SU-DHL-6 (cell line): ENCODE results near the gene EXOC4.

ENCODE experiments used
- H2AFZ ChIP-seq: fragments of 200-600 bp; sonication (generic); 2 replicates; pipeline ENCODE4 v1.6.1; 2014; ENCODE audit warnings: low read depth, mild to moderate bottlenecking, moderate library complexity, mixed read lengths, antibody characterized with exemption, low read length; ENCODE audit not compliant: severe bottlenecking
- H3F3A ChIP-seq: fragments of 200-600 bp; shearing (Covaris generic); 2 replicates; pipeline ENCODE4 v1.6.0; 2016; ENCODE audit warnings: antibody characterized with exemption, mild to moderate bottlenecking; ENCODE audit not compliant: insufficient read depth
- H3K27ac ChIP-seq: fragments of 200-600 bp; sonication (generic); 2 replicates; pipeline ENCODE4 v1.5.1; 2016; ENCODE audit warnings: low read depth, mild to moderate bottlenecking, low read length, moderate library complexity, mixed read lengths
- H3K27me3 ChIP-seq: fragments of 200-600 bp; sonication (generic), shearing (Covaris generic); 2 replicates; pipeline ENCODE4 v1.6.0; 2014; ENCODE audit warnings: mild to moderate bottlenecking, low read length
- H3K36me3 ChIP-seq: fragments of 200-600 bp; sonication (generic); 2 replicates; pipeline ENCODE4 v1.6.1; 2014; ENCODE audit warnings: mild to moderate bottlenecking, low read length, mixed read lengths
- H3K4me2 ChIP-seq: fragments of 300-600, 200-600 bp; shearing (Covaris generic), sonication (generic); 2 replicates; pipeline ENCODE4 v1.6.0; 2014; ENCODE audit warnings: low read length, low read depth, mild to moderate bottlenecking; ENCODE audit not compliant: poor library complexity, severe bottlenecking
- H3K4me3 ChIP-seq: fragments of 200-600 bp; sonication (generic); 2 replicates; pipeline ENCODE4 v1.5.1; 2014; ENCODE audit warnings: antibody characterized with exemption, low read length, mild to moderate bottlenecking, mixed read lengths; ENCODE audit not compliant: insufficient read depth, poor library complexity, severe bottlenecking
- H3K79me2 ChIP-seq: fragments of 200-600 bp; sonication (generic); 2 replicates; pipeline ENCODE4 v1.6.1; 2014; ENCODE audit warnings: mild to moderate bottlenecking, low read length, moderate library complexity; ENCODE audit not compliant: insufficient read depth
- H3K9ac ChIP-seq: fragments of 200-600 bp; sonication (generic); 2 replicates; pipeline ENCODE4 v1.7.0; 2014; ENCODE audit warnings: mild to moderate bottlenecking, low read length
- H3K9me2 ChIP-seq: fragments of 200-600 bp; sonication (generic); replicated peaks from 2 replicates; pipeline ENCODE4 v1.6.1; 2014; ENCODE audit warnings: low read length; ENCODE audit not compliant: insufficient read depth
- H3K9me3 ChIP-seq: fragments of 200-600 bp; sonication (generic); 2 replicates; pipeline ENCODE4 v1.6.1; 2014; ENCODE audit warnings: low read length, mixed read lengths; ENCODE audit not compliant: insufficient read depth
- H4K20me1 ChIP-seq: fragments of 200-600 bp; sonication (generic); 2 replicates; pipeline ENCODE4 v1.6.1; 2014; ENCODE audit warnings: low read depth, mild to moderate bottlenecking, antibody characterized with exemption, low read length, moderate library complexity, mixed read lengths
- EZH2phosphoT487 ChIP-seq: fragments of 200-600 bp; sonication (generic), shearing (Covaris generic); conservative IDR thresholded peaks from 2 replicates; pipeline ENCODE4 v1.6.1; 2018; ENCODE audit warnings: mild to moderate bottlenecking, antibody characterized with exemption, low read length, moderate library complexity, mixed read lengths
- TF ChIP-seq, protein P1 (sequence below): fragments of 200-600 bp; sonication (generic); IDR thresholded peaks from one replicate; pipeline ENCODE4 v1.5.1; 2017; ENCODE audit warnings: antibody characterized with exemption, mild to moderate bottlenecking, low read length, moderate library complexity; ENCODE audit not compliant: insufficient read depth, poor library complexity, severe bottlenecking

The EXOC4 gene

DNA sequence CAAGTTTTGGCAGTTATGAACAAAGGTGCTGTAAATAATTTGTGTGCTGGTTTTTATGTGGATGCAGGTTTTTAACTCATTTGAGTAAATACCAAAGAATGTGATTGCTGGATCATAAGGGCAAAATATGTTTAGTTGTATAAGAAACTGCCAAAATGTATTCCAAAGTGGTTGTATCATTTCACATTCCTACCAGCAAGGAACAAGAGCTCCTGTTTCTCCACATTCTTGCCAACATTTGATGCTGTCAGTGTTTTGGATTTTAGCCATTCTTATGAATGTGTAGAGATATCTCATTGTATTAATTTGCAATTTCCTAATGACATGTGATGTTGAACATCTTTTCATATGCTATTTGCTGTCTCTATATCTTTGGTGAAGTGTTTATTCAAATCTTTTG lies 666.9 kb downstream of the EXOC4 start:
- Histone ChIP-seq H3K9me2 (no peaks in the 10 kb centered on the region), H4K20me1 (no peaks in the 10 kb centered on the region), H3K9ac (no peak overlapping the region), H3K27me3 (no peaks in the 10 kb centered on the region), H3K4me2 (no peak overlapping the region), H2AFZ (no peak overlapping the region), H3F3A (no peaks in the 10 kb centered on the region), H3K4me3 (no peak overlapping the region), H3K36me3 (no peaks in the 10 kb centered on the region), H3K27ac (no peak overlapping the region), H3K79me2 (no peaks in the 10 kb centered on the region), H3K9me3 (no peaks in the 10 kb centered on the region)
- TF ChIP-seq, protein P1, sequence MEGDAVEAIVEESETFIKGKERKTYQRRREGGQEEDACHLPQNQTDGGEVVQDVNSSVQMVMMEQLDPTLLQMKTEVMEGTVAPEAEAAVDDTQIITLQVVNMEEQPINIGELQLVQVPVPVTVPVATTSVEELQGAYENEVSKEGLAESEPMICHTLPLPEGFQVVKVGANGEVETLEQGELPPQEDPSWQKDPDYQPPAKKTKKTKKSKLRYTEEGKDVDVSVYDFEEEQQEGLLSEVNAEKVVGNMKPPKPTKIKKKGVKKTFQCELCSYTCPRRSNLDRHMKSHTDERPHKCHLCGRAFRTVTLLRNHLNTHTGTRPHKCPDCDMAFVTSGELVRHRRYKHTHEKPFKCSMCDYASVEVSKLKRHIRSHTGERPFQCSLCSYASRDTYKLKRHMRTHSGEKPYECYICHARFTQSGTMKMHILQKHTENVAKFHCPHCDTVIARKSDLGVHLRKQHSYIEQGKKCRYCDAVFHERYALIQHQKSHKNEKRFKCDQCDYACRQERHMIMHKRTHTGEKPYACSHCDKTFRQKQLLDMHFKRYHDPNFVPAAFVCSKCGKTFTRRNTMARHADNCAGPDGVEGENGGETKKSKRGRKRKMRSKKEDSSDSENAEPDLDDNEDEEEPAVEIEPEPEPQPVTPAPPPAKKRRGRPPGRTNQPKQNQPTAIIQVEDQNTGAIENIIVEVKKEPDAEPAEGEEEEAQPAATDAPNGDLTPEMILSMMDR = no peak
- TF ChIP-seq EZH2phosphoT487 = no peak

DNA sequence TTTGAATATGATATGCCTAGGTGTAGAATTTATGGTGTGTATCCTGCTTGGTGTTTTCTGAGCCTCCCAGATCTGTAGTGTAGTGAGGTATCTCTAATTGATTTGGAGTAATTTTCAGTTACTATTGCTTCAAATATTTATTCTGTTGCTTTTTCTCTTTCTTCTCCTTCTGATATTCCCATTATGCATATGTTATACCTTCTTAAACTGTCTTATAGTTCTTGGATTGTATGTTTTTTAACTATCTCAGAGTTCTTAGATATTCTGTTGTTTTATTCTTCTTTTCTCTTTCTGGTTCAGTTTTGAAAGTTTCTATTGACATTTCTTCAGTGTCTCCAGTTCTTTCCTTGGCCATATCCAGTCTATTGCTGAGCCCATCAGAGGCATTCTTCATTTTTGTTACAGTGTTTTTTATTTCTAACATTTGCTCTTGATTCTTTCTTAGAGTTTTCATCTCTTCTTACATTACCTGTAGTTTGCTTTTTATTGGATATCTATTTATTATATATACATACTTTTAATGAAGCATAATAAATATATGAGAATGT lies 668.8 kb downstream of the EXOC4 start:
- Histone ChIP-seq H2AFZ (no peak overlapping the region), H3K27ac (no peak overlapping the region), H3F3A (no peaks in the 10 kb centered on the region), H3K36me3 (no peaks in the 10 kb centered on the region), H3K9me2 (no peaks in the 10 kb centered on the region), H3K79me2 (no peaks in the 10 kb centered on the region), H4K20me1 (no peaks in the 10 kb centered on the region), H3K9me3 (no peaks in the 10 kb centered on the region), H3K9ac (no peak overlapping the region), H3K4me3 (no peak overlapping the region), H3K4me2 (no peak overlapping the region), H3K27me3 (no peaks in the 10 kb centered on the region)
- TF ChIP-seq EZH2phosphoT487 = no peak
- TF ChIP-seq, protein P1 = no peak

DNA sequence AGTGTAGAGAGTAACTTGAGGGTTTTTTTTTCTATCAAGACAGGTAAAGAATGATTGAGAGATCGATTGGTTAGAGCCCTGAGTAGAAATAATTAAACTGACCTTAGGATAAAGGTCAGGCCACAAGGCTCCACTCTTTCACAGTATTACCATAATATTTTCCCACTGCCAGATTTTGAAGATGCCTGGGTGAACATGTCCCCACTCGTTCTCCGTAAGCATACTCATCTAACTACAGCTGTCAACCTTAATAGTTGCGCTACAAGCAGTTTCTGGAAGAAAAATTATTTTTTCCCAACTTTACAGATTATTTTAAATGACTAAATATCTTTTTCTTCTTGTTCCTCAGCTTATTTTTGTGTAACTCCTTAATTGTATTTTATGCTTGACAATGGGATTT lies 671.1 kb downstream of the EXOC4 start:
- no peak overlapping the region for H3K27ac ChIP-seq
- TF ChIP-seq EZH2phosphoT487 = no peak
- TF ChIP-seq, protein P1 = no peak

More for the DNA sequence above, 671.1 kb downstream of the EXOC4 start:
- Histone ChIP-seq H4K20me1 (no peaks in the 10 kb centered on the region), H3K9me2 (no peaks in the 10 kb centered on the region), H2AFZ (no peak overlapping the region), H3K79me2 (no peaks in the 10 kb centered on the region), H3K4me3 (no peak overlapping the region), H3K4me2 (no peak overlapping the region), H3K27me3 (no peaks in the 10 kb centered on the region), H3F3A (no peaks in the 10 kb centered on the region), H3K36me3 (no peaks in the 10 kb centered on the region), H3K9me3 (no peaks in the 10 kb centered on the region), H3K9ac (no peak overlapping the region)
